Amygdala (tissue), 56 donors: ENCODE measurements around the gene SH3GLB2.
"Not testable (repeated sequence)": the region's sequence is repeated elsewhere in the genome, so short reads cannot be mapped to it uniquely, and the experiment has no call there.

Experiments used
- DNase-seq, 56 donors: peaks; one replicate each; lab custom pipeline; 2025; lab: John Stamatoyannopoulos, UW

SH3GLB2 gene

GRCh38 chr9:129054163-129054851 lies 26.2 kb upstream of the SH3GLB2 start:
- DNase-seq: no peak

DNA sequence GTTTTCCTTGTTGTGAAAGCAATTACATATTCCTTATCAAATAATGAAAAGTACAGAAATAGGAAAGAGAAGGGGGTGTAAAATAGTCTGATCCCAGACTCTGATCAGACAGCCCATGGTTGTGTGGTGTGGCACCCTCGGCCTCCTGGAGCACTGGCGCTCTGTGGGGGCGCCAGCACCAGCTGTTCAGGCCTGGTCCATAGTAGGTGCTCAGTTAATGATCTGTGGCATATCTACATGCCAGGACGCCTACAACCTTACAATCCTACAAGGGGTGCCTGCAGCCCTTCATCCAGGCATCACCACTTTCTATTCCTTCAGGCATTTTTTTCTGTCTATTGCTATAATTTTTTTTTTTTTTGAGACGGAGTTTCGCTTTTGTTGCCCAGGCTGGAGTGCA lies 24.9 kb upstream of the SH3GLB2 start:
- no peak for DNase-seq

GRCh38 chr9:129052592-129052991 lies 24.5 kb upstream of the SH3GLB2 start:
- no peak for DNase-seq

- DNase-seq: no peak
Observed at GRCh38 chr9:129042016-129042415, 13.9 kb upstream of the SH3GLB2 start.

DNA sequence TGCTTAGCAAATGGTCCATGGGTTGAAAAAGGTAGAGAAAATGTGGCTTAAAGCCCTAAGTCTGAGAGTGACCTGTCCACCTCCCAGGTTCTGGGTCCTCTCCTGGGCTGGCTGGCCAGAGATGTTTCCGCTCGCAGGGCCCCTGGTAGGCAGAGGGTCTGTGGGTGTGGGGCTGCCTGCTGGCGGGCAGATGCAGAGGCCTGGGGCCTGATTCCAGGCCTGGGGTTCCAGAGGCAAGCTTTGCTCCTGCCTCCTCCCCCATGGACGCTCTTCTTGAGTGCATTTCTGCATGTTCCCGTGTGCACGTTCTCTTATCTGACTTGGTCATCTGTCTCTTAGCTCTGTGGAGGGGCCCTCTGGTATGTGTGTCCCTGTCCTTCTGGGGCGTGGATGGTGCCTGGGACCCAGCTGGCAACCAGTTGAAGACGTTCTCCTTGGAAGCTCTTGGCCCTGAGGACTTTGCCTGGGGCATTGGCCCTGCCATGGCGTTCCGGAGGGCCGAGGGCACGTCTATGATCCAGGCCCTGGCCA lies 12.0 kb upstream of the SH3GLB2 start:
- DNase-seq: no peak

DNA sequence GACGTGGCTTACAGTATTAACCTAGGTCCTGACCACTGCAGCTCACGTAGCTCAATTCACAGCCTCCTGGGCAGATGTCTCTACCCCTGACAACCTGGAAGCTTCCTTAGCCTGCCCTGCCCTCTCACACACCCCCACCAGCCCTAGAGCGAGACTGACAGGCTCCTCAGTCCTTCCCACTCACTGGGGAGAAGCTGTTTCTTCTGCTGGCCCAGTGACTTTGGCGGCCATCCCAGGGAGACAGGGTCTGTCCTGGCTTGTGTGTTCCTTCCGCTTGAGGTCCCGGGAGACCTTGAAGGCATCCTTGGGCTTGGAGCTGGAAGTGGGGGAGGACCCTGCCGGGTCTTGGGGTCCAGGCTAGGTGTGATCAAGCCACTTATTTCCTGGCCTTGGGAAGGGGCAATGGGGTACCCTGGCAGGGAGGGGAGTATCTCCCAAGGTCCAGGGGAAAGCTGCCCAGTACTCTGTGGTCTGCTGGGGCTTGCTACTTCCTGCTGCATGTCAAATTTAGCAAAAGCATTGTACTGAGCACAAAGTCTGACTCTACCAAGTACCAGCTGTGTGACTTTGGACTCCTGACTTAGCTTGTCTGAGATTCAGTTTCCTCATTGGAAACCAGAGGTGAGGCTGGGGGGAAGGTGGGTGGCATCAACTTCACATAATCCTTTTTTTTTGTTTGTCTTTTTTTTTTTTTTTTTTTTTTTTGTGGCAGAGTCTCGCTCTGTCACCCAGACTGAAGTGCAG lies 10.2 kb upstream of the SH3GLB2 start:
- DNase-seq: peak in 6 of 56 donors; percentile 3 to 11 (median 10)

DNA sequence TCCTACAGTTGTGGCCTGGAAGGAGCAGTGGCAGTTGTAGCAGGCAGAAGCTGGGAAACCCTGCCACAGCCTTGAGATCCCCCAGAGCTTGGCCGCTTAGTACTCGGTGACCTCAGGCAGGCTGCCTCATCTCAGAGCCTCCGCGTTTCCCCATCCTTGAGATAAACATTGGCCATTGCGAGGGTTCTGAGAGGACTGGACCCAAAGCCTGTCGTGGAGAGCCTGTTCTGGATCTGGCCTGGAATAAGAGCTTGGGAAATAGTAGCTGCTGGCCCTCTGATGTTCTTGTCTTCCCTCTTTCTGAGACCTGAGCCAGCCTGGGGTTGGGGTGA lies 9.6 kb upstream of the SH3GLB2 start:
- no peak for DNase-seq

DNA sequence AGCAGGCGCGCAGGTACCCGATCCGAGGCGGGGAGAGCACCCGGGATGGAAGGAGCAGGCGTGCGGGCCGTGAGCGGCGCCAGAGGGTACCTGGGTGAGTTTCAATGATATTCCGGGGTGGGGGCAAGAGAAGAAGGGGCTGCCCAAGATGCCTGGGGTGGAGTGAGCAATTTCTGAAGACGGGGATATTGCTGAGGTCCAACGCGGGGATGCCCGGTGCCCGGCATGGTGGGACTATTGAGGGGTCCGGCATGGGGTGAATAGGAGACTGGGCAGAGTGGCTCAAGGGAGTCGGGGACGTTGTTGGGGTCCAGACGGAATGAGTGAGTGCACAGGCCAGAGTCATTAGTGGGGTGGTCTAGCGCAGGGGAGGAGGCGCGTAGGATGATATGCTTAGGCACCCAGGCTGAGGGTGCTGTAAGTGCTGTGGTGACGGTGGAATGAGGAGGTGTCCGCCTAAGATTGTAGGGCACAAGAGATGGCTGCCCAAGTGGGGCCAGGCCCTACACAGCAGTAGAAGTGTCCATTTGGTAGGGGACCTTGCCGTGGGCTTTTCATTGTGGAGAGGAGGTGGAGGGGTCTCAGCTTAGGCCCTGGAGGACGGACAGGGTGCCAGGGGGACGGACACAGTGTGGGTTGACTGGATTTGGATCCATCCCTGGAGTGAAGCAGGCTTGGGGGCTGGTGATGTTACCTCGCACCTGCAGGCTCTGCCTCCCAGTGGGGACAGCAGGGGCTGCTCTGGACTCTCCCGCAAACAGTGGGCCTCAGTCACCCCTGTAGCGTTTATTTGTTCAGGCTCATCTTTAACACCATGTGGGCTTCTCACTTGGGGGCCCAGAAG lies 9.0 kb upstream of the SH3GLB2 start:
- no peak for DNase-seq

DNA sequence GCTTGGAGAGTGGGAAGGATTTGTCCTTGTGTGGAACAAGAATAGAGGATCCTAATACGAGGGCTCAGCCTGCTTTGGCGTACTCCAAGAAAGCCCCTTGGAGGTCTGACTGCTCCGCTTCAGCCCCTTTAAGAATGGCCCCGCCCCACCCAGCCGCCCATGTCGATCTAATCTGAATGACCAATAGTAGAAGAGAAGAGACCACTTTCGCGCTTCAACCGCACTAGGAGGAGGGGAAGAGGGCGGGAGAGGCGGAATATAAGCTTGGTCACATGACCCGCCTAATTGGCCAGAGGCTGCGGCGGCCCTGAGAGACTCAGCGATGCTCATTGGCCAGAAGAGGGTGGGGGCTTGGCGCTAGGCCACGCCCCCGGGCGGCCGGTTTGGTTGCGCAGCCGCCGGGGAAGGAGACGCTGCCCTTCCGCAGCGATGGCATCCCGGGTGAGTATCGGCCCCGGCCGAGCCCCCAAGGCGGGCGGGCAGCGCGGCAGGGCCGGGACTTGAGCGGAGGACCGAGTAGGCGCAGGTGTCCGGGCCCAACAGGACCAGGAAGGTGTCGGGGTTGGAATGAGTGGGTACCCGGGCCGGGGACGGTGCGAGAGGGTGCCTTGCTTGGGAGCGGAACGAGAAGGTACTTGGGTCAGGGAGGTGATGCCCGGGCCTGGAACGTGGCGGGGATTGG lies 8.3 kb upstream of the SH3GLB2 start, which contains the start of gene MIGA2:
TSS of gene MIGA2 (plus strand) at position 386 of the 682 bp plus-strand sequence. CDS start 3,969 bp downstream, outside the sequence.
- peak; percentile 40 to 99 (median 97) for DNase-seq

GRCh38 chr9:129035838-129036237 lies 7.7 kb upstream of the SH3GLB2 start:
- not testable (repeated sequence) for DNase-seq

GRCh38 chr9:129033216-129033615 lies 5.1 kb upstream of the SH3GLB2 start:
- DNase-seq: no peak

DNA sequence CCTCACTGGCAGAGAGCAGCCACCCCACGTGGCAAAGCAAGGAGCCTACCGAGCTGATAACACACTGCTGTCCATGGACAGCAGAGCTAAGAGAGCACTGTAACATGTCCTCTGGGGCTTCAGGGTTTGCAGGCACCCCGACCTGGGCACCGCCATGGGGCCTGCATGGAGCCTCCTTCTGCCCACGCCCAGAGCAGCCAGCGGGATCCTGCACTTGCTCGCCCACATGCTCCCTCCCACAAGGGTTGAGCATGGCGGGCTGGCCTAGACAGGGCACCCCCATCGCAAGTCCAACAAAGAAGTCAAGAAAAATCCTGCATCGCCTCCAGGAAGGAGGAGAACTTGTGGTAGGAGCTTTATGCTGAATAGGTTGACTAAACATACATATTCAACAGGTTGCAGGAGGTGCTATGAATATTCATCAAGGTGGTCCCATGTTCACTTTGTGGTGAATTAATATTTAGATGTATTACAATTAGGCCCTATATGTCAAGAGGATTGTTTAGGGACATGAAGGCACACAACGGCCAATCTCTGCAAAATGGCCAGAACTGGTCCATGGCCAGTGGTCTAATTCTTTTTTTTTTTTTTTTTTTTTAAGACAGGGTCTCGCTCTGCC lies 4.5 kb upstream of the SH3GLB2 start:
- DNase-seq: no peak

GRCh38 chr9:129031514-129031913 lies 3.4 kb upstream of the SH3GLB2 start:
- no peak for DNase-seq

- no peak for DNase-seq
Observed at GRCh38 chr9:129030191-129030590, 2.1 kb upstream of the SH3GLB2 start.

- DNase-seq: peak in 12 of 56 donors; percentile 29 to 88 (median 58)
Observed at GRCh38 chr9:129027685-129028191, 393 bp downstream of the SH3GLB2 start.

DNA sequence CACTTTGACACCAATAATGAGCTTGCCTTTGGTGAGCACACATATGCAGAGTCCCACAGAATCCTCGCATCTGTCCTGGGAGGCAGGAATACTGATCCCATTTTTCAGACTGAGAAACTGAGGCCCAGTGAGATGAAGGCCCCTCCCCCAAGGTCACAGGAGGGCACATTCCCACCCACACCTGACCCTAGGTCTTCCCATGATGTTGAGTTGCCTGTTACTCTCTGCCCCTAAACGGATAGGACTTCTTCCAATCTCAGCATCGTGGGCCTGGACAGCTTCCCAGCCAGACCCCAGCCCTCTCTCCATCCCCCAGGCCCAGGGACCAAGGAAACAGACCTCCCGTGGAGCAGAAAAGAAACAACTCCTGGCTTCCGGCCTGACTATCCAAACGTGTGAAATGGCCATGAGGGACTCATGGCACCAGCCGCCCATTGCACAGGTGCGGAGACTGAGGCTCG lies 877 bp downstream of the SH3GLB2 start:
- DNase-seq: no peak

DNA sequence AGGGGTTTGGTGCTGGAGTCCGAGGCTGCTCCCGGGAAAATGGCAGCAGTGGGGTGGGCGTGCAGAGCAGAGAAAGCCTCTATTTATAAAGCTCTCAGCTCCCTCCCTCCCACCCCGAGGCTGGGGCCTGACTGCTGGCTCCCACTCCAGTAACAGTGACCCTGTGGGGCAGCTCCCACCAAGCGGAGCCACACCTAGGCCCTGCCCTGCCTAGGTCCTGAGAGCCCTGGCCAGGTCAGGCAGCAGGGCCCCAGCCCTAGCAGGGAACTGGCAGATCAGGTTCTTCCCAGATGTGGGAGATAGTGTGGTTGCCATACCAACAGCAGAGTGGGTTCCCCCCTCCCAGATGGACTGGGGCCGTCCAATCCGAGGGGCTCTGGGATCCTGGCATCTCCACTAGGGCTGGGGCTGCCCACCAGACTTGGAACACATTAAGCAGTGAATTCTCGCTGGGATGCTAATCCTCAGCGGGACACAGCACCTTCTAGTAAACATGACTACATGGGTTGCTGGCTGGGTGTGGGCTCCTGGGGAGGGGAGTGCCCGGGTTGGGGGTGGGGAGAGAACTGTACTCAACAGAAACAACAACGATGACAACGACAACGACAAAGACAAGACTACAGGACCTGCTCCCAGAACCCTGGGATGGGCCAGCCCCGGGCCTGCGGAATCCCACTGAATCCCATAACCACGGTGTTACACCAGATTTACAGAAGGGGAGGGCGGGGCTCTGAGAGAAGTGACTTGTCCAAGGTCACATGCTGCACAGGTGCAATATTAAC lies 1.5 kb downstream of the SH3GLB2 start:
- peak in 31 of 56 donors; percentile 11 to 77 (median 51) for DNase-seq

GRCh38 chr9:129023908-129024233 lies 4.3 kb downstream of the SH3GLB2 start:
- no peak for DNase-seq
